Upper lobe of right lung (tissue), 1 donor: ENCODE measurements around the gene OPCML. TPM values are rescaled to one million over a fixed set of nuclear protein-coding genes. Genes with fewer than 3 reads are reported as not detected.

Experiments used
- ATAC-seq: fragments of 200-7000 bp; cut with Tn5 transposase; one replicate; pipeline ENCODE4 v1.9.1; 2020; ENCODE audit warnings: mild to moderate bottlenecking, moderate library complexity
- DNase-seq: peaks from one replicate; pipeline ENCODE4 v3.0.0-alpha.2; 2020
- H3K27ac ChIP-seq: fragments of 200-600 bp; one replicate; pipeline ENCODE4 v1.8.0; 2022
- H3K27me3 ChIP-seq: fragments of 200-600 bp; one replicate; pipeline ENCODE4 v1.8.0; 2022; ENCODE audit warnings: mild to moderate bottlenecking
- H3K36me3 ChIP-seq: fragments of 200-600 bp; one replicate; pipeline ENCODE4 v1.8.0; 2022
- H3K4me1 ChIP-seq: fragments of 200-600 bp; one replicate; pipeline ENCODE4 v1.8.0; 2022
- H3K4me3 ChIP-seq: fragments of 200-600 bp; one replicate; pipeline ENCODE4 v1.8.0; 2022; ENCODE audit warnings: mild to moderate bottlenecking
- H3K9me3 ChIP-seq: fragments of 200-600 bp; one replicate; pipeline ENCODE4 v1.8.0; 2022
- intact Hi-C: fragments of 100-400 bp; cut with DNase I; formaldehyde crosslinking; loops from one replicate; pipeline ENCODE4 v1.11.0; 2022
- total RNA-seq: library from RNA; stranded (reverse); fragmentation: NEBNext Ultra II Directional; extraction: Animal tissue kit (Norgen Biotek cat#: 25700); gene quantifications from one replicate; pipeline ENCODE4 v1.2.1, GENCODE V29; 2021
- TF ChIP-seq, protein P1 (sequence below): fragments of 200-600 bp; IDR thresholded peaks from one replicate; pipeline ENCODE4 v1.8.0; 2022; ENCODE audit warnings: antibody characterized with exemption
- donor health status: DM: no; HTN: yes; CAD: no; lungs with severe emphysema.

Gene OPCML
- total RNA-seq, 1 donor from 2014 or later = not detected

DNA sequence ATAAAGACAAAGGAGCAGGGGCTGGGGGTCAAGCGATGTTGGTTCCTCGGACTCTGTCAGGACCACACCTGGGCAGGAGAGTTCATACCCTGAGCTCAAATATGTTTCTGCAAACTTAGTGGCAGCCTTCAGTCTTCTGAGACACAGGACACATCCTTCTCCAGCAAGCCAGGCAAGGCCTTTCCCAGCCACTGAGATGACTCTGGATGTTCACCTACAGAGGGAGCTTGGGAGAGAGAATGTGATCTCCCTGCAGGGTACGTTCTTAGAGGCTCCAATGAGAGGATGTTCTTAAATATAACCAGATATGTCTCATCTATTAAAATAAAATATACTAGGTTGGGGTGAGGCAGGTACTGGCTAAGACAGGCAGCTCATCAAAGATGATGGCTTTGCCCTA, 461.5 kb downstream of the OPCML start:
- TF ChIP-seq, protein P1, sequence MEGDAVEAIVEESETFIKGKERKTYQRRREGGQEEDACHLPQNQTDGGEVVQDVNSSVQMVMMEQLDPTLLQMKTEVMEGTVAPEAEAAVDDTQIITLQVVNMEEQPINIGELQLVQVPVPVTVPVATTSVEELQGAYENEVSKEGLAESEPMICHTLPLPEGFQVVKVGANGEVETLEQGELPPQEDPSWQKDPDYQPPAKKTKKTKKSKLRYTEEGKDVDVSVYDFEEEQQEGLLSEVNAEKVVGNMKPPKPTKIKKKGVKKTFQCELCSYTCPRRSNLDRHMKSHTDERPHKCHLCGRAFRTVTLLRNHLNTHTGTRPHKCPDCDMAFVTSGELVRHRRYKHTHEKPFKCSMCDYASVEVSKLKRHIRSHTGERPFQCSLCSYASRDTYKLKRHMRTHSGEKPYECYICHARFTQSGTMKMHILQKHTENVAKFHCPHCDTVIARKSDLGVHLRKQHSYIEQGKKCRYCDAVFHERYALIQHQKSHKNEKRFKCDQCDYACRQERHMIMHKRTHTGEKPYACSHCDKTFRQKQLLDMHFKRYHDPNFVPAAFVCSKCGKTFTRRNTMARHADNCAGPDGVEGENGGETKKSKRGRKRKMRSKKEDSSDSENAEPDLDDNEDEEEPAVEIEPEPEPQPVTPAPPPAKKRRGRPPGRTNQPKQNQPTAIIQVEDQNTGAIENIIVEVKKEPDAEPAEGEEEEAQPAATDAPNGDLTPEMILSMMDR = no peak
- Histone ChIP-seq H3K27me3 (peaks cover 15% of the 10 kb centered on the region), H3K9me3 (no peaks in the 10 kb centered on the region), H3K4me1 (no peaks in the 10 kb centered on the region), H3K27ac (no peak overlapping the region), H3K4me3 (no peak overlapping the region), H3K36me3 (no peaks in the 10 kb centered on the region)
- ATAC-seq (no peak), DNase-seq (no peak)
- intact Hi-C loops = no loop called here

DNA sequence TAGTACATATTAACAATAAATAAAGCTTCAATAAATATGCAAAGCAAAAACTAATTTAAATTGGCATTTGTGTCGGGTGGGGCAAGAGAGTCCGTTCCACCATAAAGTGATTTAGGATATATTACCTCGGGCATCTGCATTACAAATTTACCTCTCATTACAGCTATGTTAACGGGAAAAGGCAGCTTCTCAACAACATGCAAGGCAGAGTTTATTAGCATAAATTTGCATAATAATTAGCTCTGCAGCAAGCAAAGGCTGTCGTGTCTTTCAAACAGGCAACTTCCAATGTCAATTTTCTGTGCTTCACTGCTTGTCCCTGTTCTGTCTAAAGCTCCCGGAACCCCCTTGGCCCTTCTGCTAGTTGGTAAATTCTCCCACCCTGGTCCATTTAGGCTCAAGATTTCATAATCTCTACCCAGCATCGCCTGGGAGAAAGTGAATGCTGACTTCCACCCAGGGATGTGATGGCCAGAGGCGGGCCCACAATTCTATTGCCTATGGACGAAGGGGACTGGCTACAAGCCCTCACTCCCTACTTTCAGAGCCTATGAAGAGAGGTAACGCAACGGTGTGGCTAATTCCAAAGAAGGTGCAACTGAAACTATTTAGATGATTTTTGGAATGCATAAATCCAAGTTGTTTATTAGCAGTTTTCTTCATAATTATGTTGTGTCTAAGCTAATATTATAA, 462.1 kb downstream of the OPCML start:
- ATAC-seq = no peak
- no peaks in the 10 kb centered on the region for H3K4me1 ChIP-seq
- H3K36me3 ChIP-seq = no peaks in the 10 kb centered on the region
- H3K27ac ChIP-seq = no peak overlapping the region
- intact Hi-C loops = no loop called here
- DNase-seq = no peak
- H3K4me3 ChIP-seq = no peak overlapping the region
- H3K9me3 ChIP-seq = no peaks in the 10 kb centered on the region
- H3K27me3 ChIP-seq = peaks cover 13% of the 10 kb centered on the region
- TF ChIP-seq, protein P1 = no peak

DNA sequence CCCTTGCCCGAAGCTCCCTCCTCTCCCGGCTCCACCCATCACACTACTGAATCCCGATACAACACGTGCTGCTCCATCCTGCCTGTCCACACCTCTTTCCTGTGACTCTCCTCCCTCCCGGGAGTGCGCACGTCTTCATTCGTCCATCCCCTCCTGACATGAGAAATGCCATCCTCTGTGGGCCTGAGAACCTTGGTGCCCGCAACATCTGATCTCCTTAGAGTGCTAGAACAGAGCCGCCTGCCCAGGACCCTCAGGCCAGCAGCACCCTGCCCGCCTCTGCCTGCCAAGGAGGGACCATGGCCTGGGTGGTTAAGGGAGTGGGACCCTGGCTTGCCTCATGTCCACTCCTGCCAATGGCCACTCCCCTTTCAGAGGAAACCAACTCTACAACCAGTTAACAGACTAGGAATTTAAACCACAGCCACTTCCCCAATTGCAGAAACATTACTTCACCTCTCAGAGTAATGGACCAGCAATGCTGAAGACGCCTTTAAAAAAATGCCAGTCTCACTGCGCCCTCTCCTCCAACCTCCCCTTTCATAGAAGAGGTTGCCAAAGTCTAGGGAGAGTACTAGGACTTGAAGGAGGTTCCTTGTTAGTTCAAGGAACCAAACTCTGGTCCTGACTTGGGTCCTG, 466.3 kb downstream of the OPCML start:
- no peaks in the 10 kb centered on the region for H3K36me3 ChIP-seq
- no peak overlapping the region for H3K27ac ChIP-seq
- TF ChIP-seq, protein P1 = no peak
- intact Hi-C loops = no loop called here
- no peaks in the 10 kb centered on the region for H3K9me3 ChIP-seq
- ATAC-seq = no peak
- no peak overlapping the region for H3K4me3 ChIP-seq
- H3K27me3 ChIP-seq = peaks cover 15% of the 10 kb centered on the region
- no peak for DNase-seq
- H3K4me1 ChIP-seq = peaks cover 6% of the 10 kb centered on the region

DNA sequence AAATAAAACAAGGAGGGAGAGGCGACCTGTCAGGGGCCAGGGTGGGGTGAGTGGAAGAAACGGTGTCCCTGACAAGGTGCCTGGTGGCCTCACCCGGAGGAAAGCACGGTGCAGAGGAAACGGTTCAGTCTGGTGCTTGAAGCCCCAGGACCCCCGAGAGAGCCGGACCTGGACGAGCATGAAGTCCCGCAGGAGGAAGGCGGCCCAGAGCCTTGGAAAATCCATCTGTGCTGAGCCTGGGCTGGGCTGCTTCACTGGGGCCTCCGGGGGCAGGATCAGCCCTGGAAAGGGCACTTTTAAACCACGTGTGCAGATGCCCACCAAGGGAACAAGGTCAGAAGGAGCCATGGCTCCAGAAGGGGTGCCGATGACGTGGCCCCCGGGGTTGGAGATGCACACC, 467.3 kb downstream of the OPCML start:
- ATAC-seq = no peak
- H3K27me3 ChIP-seq = peaks cover 15% of the 10 kb centered on the region

DNA sequence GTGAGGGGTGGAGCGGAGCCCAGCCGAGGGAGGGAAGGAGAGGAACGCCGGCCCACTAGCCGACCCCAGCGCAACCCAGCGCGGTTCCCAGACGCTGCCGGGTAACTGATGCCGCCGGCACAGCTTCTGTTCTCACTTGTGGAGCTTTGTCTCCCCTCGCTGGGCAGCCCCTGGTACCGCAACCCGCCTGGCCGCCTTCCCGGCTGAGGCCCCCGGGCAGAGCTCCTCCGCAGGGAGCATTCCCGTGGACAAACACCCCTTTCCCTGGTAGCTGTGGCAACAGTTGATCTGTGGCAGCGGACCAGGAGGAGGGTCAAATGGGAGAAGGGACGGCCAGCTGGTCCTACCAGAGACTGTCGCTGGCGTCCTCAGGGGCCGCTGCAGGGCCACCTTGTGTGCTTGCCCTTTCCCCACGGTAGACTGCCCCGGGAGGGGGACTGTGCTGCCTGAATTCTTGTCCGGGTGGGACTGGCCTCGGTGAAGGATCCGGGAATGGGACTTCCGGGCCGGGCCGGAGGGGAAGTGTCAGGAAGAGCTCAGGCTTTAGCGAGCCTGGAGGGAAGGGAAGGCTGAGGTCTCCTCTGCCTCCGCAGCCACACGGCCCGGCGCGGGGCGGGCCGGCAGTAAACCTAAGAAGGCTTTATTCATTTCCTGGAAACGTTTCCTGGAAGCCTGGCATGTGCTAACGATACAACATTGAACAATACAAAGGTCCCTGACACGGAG, 468.0 kb downstream of the OPCML start:
- DNase-seq (peak; percentile 85), ATAC-seq (peak; percentile 92)
- peak overlapping the region; percentile 57 for H3K4me3 ChIP-seq
- H3K9me3 ChIP-seq = no peaks in the 10 kb centered on the region
- TF ChIP-seq, protein P1 = peak; percentile 53
- peaks cover 6% of the 10 kb centered on the region for H3K4me1 ChIP-seq
- intact Hi-C loops = no loop called here
- no peaks in the 10 kb centered on the region for H3K36me3 ChIP-seq
- H3K27me3 ChIP-seq = peaks cover 15% of the 10 kb centered on the region
- H3K27ac ChIP-seq = no peak overlapping the region

More for the DNA sequence above, 467.3 kb downstream of the OPCML start:
- H3K4me1 ChIP-seq = peaks cover 6% of the 10 kb centered on the region
- H3K9me3 ChIP-seq = no peaks in the 10 kb centered on the region
- TF ChIP-seq, protein P1 = no peak
- intact Hi-C loops = no loop called here
- H3K4me3 ChIP-seq = peak overlapping the region; percentile 57
- no peak for DNase-seq
- H3K27ac ChIP-seq = no peak overlapping the region
- no peaks in the 10 kb centered on the region for H3K36me3 ChIP-seq
